HG03159 (cell line): ENCODE measurements around the gene CARF.
"Not testable (repeated sequence)": the region's sequence is repeated elsewhere in the genome, so short reads cannot be mapped to it uniquely, and the experiment has no call there.

Experiments
- ATAC-seq: cut with Tn5 transposase; IDR thresholded peaks from one replicate; pipeline ENCODE4 v1.9.1; 2021; ENCODE audit warnings: mild to moderate bottlenecking, moderate library complexity; ENCODE audit not compliant: unreplicated experiment

CARF gene

DNA sequence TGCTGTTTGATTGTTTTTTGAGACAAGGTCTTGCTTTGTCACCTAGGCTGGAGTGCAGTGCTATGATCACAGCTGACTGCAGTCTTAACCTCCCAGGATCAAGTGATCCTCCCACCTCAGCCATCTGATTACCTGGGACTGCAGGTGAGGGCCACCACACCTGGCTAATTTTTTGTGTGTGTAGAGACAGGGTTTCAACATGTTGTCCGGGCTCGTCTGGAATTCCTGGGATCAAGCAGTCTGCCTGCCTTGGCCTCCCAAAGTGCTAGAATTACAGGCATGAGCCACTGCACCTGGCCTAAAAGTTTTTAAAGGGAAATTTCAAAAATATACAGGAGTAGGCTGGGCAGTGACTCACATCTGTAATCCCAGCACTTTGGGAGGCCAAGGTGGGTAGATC lies 22.4 kb downstream of the CARF start:
- no peak for ATAC-seq

DNA sequence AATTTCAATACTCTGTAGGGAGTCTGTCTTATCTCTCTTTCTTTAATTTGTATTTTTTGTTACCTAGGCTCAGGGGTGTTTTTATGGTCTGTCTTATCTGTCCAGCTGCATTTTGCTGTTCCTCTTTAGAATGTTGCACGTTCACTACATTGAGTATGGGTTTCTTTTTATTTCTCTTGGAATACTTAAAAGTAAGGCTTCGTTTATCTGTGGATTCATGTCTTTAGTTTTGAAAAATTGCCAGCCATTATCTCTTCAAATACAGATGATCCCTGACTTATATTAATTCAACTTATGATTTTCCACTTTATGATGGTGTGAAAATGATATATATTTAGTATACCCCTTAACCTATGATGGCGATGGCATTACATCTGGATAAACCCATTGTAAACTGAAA lies 26.9 kb downstream of the CARF start:
- ATAC-seq = no peak

DNA sequence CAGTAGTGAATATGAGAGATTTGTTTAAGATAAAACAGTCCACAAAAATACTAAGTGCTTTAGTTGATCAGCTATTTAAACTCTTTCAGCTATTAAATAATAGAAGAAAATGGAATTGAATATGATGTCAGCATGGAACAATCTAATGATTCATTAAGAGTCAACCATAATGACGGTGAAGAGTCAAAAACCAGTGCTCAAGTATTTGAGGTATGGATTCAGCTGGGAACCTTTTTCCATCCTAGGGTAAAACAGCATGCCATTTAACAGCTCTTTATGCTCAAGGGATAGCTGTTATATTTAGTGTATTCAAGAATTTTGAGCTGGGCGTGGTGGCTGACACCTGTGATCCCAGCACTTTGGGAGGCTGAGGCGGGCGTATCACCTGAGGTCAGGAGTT lies 29.7 kb downstream of the CARF start:
- no peak for ATAC-seq

DNA sequence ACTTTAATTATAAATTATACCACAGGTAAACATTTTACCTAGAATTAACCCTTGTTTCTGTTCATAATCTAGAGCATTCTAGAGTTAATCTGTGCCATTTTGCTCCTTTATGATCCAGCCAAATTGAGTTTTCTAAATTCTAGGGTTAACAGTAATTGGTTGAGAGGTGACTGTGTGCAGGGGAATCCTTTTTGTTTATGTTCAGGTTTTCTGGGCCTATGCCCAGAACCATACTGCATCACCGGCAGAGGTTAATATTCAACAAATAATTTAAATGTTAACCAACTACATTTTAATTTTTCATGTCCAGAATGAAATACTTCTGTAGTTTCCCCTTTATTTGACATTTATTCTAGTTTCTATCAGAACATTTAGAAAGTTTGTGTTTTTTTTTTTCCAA lies 32.3 kb downstream of the CARF start:
- no peak for ATAC-seq

DNA sequence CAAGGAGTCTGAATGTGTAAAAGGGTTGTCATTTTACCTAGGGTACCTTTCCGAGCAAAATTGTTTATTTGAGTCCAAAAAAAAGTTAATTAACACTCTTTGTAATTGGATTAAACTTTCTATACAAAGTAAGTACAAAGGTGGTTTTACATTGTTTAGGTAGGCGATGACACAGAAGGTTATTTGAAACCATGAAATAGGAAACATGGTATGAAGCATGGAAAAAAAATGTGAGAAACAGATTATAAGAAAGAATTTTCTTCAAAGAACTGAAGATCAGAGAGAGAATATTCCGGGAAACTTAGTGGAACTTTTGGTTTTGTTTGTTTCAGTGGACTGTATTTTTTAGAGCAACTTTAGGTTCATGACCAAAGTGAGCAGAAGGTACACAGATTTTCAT lies 32.7 kb downstream of the CARF start:
- ATAC-seq = no peak

DNA sequence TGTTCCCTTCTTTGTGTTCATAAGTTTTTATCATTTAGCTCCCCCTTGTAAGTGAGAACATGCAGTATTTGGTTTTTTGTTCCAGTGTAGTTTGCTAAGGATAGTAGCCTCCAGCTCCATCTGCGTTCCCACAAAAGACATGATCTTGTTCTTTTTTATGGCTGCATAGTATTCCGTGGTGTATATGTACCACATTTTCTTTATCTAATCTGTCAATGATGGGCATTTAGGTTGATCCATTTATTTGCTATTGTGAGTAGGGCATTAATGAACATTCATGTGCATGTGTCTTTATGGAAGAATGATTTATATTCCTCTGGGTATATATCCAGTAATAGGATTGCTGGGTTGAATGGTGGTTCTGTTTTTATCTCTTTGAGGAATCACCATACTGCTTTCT lies 33.4 kb downstream of the CARF start:
- ATAC-seq = no peak

DNA sequence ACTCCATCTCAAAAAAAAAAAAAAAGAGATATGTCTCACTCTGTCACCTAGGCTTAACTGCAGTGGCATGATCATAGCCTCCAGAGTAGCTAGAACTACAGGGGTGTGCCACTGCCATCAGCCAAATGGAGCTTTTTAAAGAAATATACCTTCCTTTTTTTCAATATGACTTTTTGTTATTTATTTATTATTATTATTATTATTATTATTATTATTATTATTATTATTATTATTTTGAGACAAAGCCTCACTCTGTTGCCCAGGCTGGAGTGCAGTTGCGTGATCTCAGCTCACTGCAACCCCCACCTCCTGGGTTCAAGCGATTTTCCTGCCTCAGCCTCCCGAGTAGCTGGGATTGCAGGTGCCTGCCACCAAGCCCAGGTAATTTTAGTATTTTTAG lies 37.3 kb downstream of the CARF start:
- not testable (repeated sequence) for ATAC-seq

DNA sequence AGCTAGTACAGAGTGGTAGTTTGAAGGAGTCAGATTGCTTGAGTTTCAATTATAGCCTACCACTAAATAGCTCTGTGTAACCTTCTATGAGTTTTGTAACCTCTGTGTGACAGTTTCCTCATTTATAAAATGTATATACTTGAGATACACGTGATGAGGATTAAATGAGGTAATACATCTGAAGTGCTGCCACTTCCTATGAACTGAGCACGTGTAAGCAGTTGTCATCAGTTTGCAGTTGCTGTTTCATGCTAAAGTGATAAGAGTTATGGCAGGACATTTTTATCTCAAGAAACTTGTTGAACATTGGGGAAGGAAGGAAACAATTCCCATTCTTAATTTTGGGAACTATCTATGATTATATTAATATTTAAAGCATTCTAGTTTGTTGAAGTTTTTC lies 38.5 kb downstream of the CARF start:
- ATAC-seq = no peak

DNA sequence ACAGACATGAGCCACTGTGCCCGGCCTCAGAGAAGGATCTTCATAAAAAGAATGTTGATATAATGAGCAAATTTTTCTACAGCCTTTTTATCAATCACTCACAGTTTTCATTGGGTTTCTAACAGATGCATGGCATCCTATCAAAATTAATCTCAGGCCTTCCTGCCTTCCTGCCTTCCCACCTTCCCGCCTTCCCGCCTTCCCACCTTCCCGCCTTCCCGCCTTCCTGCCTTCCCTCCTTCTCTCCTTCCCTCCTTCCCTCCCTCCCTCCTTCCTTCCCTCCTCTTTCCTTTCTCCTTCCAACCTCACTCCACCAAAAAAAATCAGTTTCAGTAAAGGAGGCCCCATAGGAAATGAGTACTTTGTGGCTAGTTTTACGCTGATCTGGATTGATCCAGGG lies 48.4 kb downstream of the CARF start:
- ATAC-seq = no peak

DNA sequence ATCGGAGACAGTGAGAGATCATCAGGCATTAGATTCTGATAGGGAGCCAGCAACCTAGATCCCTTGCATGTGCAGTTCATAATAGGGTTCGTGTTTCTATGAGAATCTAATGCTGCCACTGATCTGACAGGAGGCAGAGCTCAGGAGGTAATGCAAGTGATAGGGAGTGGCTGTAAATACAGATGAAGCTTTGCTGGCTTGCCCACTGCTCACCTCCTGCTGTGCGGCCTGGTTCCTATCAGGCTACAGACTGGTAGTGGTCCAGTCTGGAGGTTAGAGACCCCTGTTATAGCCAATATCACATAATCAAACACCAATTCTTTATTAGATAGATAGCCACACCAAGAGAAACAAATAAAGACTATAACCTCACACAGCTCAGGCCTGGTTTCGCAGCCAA lies 51.6 kb downstream of the CARF start:
- ATAC-seq = no peak

DNA sequence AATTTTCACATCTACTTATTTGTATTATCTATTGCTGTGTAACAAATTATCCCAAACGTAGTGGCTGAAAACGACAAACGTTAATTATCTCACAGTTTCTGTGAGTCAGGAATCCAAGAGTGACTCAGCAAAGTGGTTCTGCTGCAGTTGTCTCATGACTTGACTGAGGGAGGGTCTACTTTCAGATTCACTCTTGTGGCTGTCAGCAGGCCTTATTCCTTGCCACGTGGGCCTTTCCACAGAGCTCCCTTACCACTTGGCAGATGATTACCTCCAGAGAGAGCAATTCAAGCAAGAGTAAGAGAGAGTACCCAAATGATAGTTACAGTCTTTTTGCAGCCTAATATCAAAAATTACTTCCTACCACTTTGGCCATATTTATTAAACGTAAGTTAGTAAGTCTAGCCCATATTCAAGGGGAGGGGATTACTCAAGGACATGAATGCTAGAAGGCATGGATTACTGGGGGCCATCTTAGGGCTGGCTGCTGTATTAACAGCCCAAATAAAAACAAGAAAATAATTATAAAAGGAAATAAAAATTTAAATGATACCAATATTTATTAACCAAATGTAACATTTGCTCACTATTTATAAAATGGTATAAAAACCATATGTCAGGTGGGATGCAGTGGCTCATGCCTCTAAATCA lies 53.9 kb downstream of the CARF start:
- ATAC-seq = no peak

DNA sequence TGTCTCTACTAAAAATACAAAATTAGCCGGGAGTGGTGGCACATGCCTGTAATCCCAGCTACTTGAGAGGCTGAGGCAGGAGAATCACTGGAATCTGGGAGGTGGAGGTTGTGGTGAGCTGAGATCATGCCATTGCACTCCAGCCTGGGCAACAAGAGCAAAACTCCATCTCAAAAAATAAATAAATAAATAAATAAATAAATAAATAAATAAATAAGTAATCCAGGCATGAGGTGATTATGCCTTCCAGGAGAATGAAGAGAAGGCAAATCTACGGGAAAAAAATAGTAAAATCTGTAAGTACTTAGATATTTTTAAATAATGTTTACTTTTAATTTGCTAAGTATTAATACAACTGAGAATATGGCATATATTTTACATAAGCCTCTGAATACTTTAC lies 57.3 kb downstream of the CARF start:
- ATAC-seq = not testable (repeated sequence)

DNA sequence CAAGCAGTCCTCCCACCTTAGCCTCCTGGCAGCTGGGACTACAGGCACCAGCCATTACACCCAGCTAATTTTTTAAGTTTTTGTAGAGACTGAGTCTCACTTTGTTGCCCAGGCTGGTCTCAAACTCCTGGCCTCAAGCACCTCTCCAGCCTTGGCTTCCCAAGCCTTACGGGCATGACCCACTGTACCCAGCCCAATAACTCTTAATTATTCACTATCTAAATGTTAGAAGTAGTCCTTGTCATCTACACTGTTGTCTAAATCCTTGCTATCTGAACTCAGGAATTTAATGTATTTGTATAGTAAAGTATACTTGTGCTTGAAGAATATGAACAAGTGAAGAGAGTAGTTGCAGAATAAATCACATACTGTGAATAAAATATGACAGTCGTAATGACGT lies 64.7 kb downstream of the CARF start:
- ATAC-seq = no peak

DNA sequence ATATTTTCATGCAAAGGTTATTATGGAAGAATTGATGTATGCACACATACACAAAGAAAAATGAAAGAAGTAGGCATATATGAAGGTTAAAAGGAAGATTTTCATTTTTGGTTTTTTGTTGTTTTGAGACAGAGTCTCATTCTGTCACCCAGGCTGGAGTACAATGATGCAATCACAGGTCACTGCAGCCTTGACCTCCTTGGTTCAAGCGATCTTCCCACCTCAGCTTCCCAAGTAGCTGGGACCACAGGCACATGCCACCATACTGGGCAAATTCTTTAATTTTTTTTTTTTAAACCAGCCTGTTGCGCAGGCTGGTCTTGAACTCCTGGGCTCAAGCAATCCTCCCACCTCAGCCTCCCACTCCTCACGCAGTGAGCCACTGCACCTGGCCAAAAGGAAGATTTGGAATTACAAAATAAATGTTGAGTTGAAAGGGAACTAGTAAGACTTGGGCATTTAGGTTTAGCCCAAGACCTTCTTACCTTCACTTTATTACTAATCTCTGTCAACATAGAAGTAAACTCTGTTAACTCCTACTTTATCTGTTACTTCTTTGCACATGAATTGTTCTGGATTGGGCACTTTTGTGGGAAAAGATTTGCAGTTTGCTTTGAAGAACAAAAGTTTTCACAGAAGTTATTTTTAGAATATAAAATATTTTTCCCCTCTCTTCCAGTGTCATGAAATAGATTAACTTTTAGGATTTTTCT lies 70.9 kb downstream of the CARF start:
- no peak for ATAC-seq

DNA sequence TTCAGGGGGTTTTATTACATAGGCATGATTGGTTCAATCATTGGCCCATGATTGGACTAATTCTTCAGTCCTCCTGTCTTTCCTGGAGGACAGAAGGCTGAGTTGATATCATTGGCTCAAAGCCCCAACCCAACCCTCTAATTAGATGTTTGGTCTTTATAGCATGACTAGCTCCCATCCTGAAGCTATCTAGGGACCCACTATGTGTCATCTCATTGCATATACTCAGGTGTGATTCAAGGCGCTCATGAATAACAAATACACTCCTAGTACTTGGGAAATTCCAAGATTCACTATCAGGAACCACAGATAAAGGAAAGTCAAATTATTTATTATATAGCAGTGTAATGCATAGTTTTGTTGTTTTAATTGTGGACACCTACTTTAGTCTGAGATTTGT lies 77.7 kb downstream of the CARF start:
- ATAC-seq = no peak

DNA sequence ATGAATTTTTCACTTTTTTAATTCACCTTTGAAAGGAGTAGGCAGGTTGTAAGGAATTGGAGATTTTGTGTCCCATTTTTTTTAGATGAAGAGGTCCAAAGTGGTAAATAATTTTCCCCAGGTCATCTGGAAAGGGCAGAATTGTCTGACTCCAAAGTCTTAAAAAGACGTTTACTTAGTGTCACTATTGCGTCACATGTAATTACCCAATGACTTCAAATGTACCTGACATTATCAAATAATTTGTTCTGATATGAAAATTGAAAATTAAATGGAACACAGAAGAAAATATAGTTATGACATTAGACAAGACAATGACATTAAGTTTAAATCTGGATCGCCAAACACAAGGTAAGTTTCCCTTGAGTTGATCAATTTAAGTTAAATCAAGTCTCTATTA lies 78.4 kb downstream of the CARF start:
- ATAC-seq = no peak

DNA sequence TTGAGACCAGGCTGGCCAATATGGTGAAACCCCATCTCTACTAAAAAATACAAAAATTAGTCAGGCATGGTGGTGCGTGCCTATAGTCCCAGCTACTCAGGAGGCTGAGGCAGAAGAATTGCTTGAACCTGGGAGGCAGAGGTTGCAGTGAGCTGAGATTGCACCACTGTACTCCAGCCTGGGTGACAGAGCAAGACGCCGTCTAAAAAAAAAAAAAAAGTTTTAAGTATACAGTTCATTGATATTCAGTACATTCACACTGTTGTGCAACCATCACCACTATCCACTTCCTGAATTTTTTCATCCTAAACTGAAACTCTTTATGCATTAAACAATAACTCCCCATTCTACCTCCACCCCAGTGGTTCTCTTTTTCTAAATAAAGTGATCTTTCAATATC lies 85.0 kb downstream of the CARF start:
- not testable (repeated sequence) for ATAC-seq

DNA sequence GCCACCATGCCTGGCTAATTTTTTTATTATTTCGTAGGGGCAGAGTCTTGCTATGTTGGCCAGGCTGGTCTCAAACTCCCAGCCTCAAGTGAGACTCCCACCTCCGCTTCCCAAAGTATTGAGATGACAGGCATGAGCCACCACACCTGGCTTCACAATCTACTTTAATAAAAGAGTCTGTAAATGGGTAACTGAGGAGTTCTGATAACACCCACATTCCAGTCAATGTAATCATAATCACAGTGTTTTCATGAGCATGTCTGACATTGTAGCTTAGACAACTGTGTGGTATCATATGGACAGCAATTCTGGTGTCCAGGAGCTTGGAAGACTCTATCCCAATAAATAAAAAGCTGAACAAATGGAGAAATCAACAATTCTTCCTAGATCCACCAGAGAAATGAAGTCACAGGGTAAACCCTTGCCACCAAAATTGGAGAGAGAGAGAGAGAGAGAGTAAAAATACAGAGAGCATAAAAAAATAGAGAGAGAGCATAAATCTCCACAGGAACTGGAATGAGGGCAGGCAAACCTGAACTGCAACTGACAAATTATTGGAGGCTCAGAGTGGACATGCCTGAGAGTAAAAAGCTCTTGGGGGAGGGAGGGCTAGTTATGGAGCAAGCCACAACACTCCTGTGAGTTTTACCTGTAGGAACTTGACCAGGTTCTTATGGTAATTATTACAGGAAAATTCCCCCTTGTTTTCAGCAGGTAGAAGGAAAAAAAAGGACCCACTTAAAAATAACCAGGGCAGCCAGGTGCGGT lies 90.2 kb downstream of the CARF start:
- no peak for ATAC-seq

DNA sequence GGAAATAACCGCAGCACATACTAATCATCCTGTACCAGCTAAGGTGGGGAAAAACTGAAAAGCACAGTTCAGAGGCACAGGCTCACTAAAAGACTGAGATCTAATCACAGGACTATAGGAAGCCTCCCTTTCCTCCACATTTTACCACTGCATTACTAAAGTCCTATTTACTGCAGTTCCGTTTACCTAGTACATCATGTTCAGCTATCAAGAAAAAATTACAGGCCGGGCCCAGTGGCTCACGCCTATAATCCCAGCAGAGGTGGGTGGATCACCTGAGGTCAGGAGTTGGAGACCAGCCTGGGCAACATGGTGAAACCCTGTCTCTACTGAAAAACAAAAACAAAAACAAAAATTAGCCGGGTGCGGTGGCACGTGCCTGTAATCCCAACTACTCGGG lies 91.6 kb downstream of the CARF start:
- no peak for ATAC-seq

DNA sequence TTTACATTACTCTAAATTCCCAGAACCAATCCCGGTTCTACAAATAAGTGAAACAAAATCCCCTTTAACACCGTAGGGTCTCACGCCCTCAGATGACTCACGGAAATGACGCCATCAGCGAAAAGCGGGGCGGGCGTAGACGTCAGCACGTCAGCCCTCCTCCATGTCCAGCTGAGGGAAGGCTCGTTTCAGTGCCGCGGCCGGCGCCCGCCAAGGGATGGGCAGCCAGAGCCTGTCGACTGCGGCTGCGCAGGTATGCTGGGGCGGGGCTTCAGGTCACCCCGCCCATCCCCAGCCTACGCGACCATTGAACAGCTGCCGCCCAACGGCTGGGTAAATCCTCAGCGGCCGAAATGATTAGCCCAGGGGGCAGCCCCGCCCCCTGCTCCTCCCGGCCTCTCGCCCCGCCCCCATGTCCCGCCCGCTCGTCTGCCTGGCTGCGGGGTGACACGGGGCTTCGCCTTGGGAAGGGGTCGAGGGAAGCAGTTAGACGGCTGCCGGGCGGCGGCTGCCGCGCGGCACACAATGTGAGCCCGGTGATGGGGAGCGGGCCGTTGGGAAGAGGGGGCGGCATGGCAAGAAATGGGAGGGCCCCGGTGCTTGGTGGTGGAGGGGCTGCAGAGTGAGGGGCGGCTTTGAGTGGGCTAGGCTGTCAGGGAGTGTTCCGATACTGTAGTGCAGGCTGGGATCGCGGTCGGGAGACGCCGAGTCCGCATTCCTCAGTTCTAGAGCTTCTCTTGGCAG lies 102.6 kb downstream of the CARF start, which contains the start of gene NBEAL1:
Gene NBEAL1, plus strand, starts transcription at position 420 of the 744 bp plus-strand sequence. CDS start 1,510 bp downstream, outside the sequence.
- ATAC-seq = peak; percentile 95

DNA sequence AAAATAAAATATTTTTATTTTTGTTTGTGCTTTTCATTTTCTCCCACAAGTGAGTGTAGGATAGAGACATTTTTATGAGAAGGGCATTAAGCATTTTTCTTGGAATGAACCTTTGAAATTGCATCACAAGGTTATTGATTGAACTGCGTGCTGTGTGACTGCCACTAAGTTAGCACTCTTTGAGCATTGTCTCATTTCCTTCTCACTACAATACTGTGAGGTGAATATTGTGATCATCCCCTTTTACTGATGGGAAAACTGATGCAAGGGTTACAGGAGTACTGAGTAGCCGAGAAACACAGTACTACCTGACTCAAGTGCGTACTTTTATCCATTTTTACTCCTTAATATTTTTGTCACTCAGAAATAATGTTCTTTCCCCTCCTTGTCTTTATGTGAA lies 104.6 kb downstream of the CARF start:
- no peak for ATAC-seq
